ENCODE data around the gene HSD11B1. TPM values are rescaled to one million over a fixed set of nuclear protein-coding genes. Genes with fewer than 3 reads are reported as not detected.

Gene HSD11B1
- polyA plus RNA-seq, 3 donors: not detected

DNA sequence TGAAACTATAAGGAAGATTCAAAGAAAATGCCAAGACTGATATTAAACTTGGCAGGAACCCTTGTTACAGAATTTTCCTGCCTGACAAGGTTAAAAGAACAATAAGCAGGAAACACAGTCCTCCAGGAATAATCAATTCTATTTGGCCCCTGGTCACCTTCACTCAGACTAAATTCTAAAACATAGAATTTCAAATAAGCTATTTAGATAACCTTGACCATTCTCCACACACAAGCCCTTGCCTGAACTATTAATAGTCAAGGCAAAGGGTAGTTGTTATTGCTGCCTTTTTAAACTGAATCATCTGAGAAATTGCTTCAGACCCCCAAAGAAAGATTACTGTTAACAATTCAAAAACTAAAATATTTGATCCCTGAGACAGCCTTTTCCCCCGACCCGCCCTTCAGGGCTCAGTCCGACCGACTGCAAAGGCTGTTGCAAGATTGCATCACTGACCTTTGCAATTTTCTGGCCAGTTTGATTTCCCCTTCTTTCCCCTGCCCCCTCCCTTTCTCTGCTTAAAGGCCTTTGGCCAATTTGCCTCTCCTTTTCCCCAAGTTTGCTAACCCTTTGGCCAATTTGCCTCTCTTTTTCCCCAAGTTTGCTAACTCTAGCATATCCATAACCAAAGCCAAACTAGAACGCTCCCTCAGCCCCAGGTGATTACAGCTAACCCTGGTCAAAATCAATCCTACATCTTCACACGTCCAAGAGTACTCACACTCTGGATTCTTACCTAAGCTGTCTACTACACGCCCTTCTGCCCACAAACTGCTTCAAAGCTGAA lies 30.8 kb upstream of the HSD11B1 start:
- H3K4me1 ChIP-seq (ENCODE audit: control insufficient read depth in 1 of 2, insufficient read depth in 2 of 2, low read length in 2 of 2): peaks cover 48 to 51% of the 10 kb centered on the region in 2 donors
- H3K36me3 ChIP-seq (replicated peaks in 1 of 2; ENCODE audit: control insufficient read depth in 1 of 2, insufficient read depth in 2 of 2, low read length in 2 of 2): no peaks in the 10 kb centered on the region
- peaks cover 30 to 49% of the 10 kb centered on the region in 2 donors for H3K27me3 ChIP-seq (ENCODE audit: control insufficient read depth in 2 of 2, insufficient read depth in 2 of 2, low read length in 2 of 2)
- no peak overlapping the region for H2AFZ ChIP-seq (ENCODE audit: insufficient read depth, low read depth, low read length, poor library complexity, severe bottlenecking)
- peak overlapping the region; percentile 18 to 90 for H3K27ac ChIP-seq (ENCODE audit: low read depth in 1 of 2, low read length in 2 of 2)
- Mint-ChIP-seq H3K36me3 (peaks cover 13 to 46% of the 10 kb centered on the region in 2 donors), H3K4me3 (peak overlapping the region; percentile 94 to 96), H3K4me1 (peaks cover 74% of the 10 kb centered on the region), H3K9me3 (peaks cover 4 to 31% (median 15%) of the 10 kb centered on the region in 7 donors), H3K27ac (peak overlapping the region; percentile 92 to 98 (median 96)), H3K27me3 (ENCODE audit: low read depth in 3 of 3) (peaks cover 51 to 58% (median 55%) of the 10 kb centered on the region in 3 donors)
- H3K79me2 ChIP-seq (ENCODE audit: insufficient read depth, low read length): no peaks in the 10 kb centered on the region
- H3K4me3 ChIP-seq (replicated peaks in 1 of 3; ENCODE audit: low read depth in 2 of 3, low read length in 3 of 3): peak overlapping the region in 1 of 3 experiments; percentile 80
- intact Hi-C loops (cut with micrococcal nuclease): loop anchor here in 1 of 2 donors (2.0 to 10.0 kb wide), 3 partner anchors 17 to 93 kb away; no protein-coding TSS in a partner anchor
- H3K9me3 ChIP-seq (replicated peaks in 1 of 2; ENCODE audit: control insufficient read depth in 1 of 2, insufficient read depth in 1 of 2, low read length in 2 of 2): no peaks in the 10 kb centered on the region
- peak overlapping the region; percentile 77 for H3K4me2 ChIP-seq (replicated peaks; ENCODE audit: extremely low read depth, low read length, poor library complexity, severe bottlenecking)
- TF ChIP-seq, protein P1, sequence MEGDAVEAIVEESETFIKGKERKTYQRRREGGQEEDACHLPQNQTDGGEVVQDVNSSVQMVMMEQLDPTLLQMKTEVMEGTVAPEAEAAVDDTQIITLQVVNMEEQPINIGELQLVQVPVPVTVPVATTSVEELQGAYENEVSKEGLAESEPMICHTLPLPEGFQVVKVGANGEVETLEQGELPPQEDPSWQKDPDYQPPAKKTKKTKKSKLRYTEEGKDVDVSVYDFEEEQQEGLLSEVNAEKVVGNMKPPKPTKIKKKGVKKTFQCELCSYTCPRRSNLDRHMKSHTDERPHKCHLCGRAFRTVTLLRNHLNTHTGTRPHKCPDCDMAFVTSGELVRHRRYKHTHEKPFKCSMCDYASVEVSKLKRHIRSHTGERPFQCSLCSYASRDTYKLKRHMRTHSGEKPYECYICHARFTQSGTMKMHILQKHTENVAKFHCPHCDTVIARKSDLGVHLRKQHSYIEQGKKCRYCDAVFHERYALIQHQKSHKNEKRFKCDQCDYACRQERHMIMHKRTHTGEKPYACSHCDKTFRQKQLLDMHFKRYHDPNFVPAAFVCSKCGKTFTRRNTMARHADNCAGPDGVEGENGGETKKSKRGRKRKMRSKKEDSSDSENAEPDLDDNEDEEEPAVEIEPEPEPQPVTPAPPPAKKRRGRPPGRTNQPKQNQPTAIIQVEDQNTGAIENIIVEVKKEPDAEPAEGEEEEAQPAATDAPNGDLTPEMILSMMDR (IDR thresholded peaks at IDR 0.05): no peak
- H3K9ac ChIP-seq (ENCODE audit: insufficient read depth, low read length, poor library complexity, severe bottlenecking): peak overlapping the region; percentile 44
- H4K20me1 ChIP-seq (ENCODE audit: insufficient read depth, low read length): peaks cover 9% of the 10 kb centered on the region
- WGBS (ENCODE audit: insufficient coverage): 16% methylated on average over 6 of the region's 7 CpGs
- DNase-seq: peak; percentile 86 to 93 (median 91)

DNA sequence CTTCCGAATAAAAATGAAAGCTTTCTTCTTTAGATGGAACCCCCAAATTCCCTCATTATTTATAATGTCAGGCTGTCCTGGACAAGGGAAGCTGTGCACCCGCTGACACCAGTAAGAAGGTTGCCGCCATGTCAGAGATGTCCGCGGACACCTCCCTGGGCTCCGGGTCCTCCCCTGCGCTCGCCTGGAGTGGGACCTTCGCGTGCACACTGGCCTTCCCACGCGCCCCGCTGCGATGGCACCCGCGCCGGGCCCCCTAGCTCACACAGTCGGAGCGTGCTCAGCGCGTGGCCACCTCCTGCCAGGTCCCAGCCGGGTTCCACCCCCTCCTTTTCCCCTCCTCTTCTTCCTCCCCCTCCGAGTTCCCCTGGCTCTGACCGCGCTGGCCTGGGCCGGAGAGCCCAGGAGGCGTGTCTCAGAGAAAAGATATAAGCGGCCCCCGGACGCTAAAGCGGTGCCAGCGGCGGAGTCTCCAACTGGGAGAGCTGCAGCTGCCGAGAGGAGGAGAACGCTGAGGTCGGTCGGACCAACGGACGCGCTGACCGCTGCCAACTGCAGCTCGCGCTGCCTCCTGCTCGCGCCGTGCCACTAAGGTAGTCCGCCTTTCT lies 29.6 kb upstream of the HSD11B1 start, which contains the start of gene G0S2:
Gene G0S2 (plus strand): TSS at position 456 of the 608 bp plus-strand sequence. CDS start 273 bp downstream, outside the sequence.
- Histone ChIP-seq H3K27ac (ENCODE audit: low read depth in 1 of 2, low read length in 2 of 2) (peak within 1 kb of the TSS; percentile 18 to 90), H4K20me1 (ENCODE audit: insufficient read depth, low read length) (peaks cover 9% of the 10 kb centered on the region), H3K79me2 (ENCODE audit: insufficient read depth, low read length) (no peaks in the 10 kb centered on the region), H3K27me3 (ENCODE audit: control insufficient read depth in 2 of 2, insufficient read depth in 2 of 2, low read length in 2 of 2) (peaks cover 36 to 52% of the 10 kb centered on the region in 2 donors), H3K4me2 (replicated peaks; ENCODE audit: extremely low read depth, low read length, poor library complexity, severe bottlenecking) (peak within 1 kb of the TSS; percentile 77), H3K4me1 (ENCODE audit: control insufficient read depth in 1 of 2, insufficient read depth in 2 of 2, low read length in 2 of 2) (peaks cover 48 to 51% of the 10 kb centered on the region in 2 donors), H3K36me3 (replicated peaks in 1 of 2; ENCODE audit: control insufficient read depth in 1 of 2, insufficient read depth in 2 of 2, low read length in 2 of 2) (no peaks in the 10 kb centered on the region), H2AFZ (ENCODE audit: insufficient read depth, low read depth, low read length, poor library complexity, severe bottlenecking) (peak within 1 kb of the TSS; percentile 54), H3K9me3 (replicated peaks in 1 of 2; ENCODE audit: control insufficient read depth in 1 of 2, insufficient read depth in 1 of 2, low read length in 2 of 2) (no peaks in the 10 kb centered on the region), H3K4me3 (replicated peaks in 1 of 3; ENCODE audit: low read depth in 2 of 3, low read length in 3 of 3) (peak within 1 kb of the TSS; percentile 38 to 80 (median 46)), H3K9ac (ENCODE audit: insufficient read depth, low read length, poor library complexity, severe bottlenecking) (peak within 1 kb of the TSS; percentile 79)
- Mint-ChIP-seq H3K36me3 (peaks cover 13 to 46% of the 10 kb centered on the region in 2 donors), H3K9me3 (peaks cover 4 to 31% (median 15%) of the 10 kb centered on the region in 7 donors), H3K27me3 (ENCODE audit: low read depth in 3 of 3) (peaks cover 56 to 57% (median 57%) of the 10 kb centered on the region in 3 donors), H3K27ac (peak within 1 kb of the TSS; percentile 92 to 98 (median 96)), H3K4me1 (peaks cover 73% of the 10 kb centered on the region), H3K4me3 (peak within 1 kb of the TSS; percentile 94 to 96)
- intact Hi-C loops (cut with micrococcal nuclease): loop anchor here in 1 of 2 donors (5.0 to 10.0 kb wide), 3 partner anchors 33 to 92 kb away; no protein-coding TSS in a partner anchor
- 2% methylated on average over 44 of the region's 47 CpGs for WGBS (ENCODE audit: insufficient coverage)
- TF ChIP-seq, protein P1 (IDR thresholded peaks at IDR 0.05): no peak
- peak; percentile 60 to 91 (median 88) for DNase-seq

Data from CD14-positive monocyte (primary cell).